HepG2 (cell line): ENCODE data around the gene MPV17L. TPM values are rescaled to one million over a fixed set of nuclear protein-coding genes. Genes with fewer than 3 reads are reported as not detected.

Experiments used
- ATAC-seq: fragments of 200-7000 bp; cut with Tn5 transposase; 3 replicates; pipeline ENCODE4 v1.9.1; 2020; ENCODE audit warnings: mild to moderate bottlenecking, moderate library complexity
- BruUV-seq: library from RNA; stranded (reverse); fragments of 400-500 nt; replicated peaks from 2 replicates; lab custom pipeline; 2021; lab: Mats Ljungman, UMichigan
- CTCF ChIA-PET: fragments of 300-600 bp; formaldehyde crosslinking; extraction: SDS; loops from one replicate; lab custom pipeline; 2021; ENCODE audit warnings: low total read pairs, inconsistent platforms, low intra/inter-chr PET ratio; lab: Yijun Ruan, JAX
- POLR2A ChIA-PET: fragments of 350-600 bp; sonication (Branson Sonifier 250); formaldehyde crosslinking; loops from one replicate; lab custom pipeline; 2020; ENCODE audit warnings: antibody characterized with exemption, inconsistent platforms; lab: Yijun Ruan, JAX
- DNase-seq: peaks from one replicate; pipeline ENCODE4 v3.0.0-alpha.2; 2015; ENCODE audit warnings: low spot score
- FAIRE-seq: peaks from 3 replicates; lab custom pipeline; 2011; peaks lifted over from hg19 to GRCh38; lab: Jason Lieb, UNC
- H2AFZ ChIP-seq: one replicate; pipeline ENCODE4 v1.6.1; 2011; ENCODE audit warnings: low read length, inconsistent platforms
- H3K27ac ChIP-seq: fragments of 300-600 bp; 3 replicates; pipeline ENCODE4 v1.8.0; 2011; ENCODE audit warnings: mixed run types, mild to moderate bottlenecking, mixed read lengths, low read length, inconsistent platforms; ENCODE audit not compliant: insufficient read depth; ENCODE audit errors: extremely low read length
- H3K27me3 ChIP-seq, 2 experiments: fragments of 200-600 bp in 1 of 2; 2 replicates in 1 of 2; 3 replicates in 1 of 2; pipeline versions ENCODE4 v1.6.0 to v1.8.0; 2011; ENCODE audit warnings: low read length in 2 of 2, mild to moderate bottlenecking in 2 of 2, moderate library complexity in 2 of 2, inconsistent platforms in 1 of 2; ENCODE audit not compliant: insufficient read depth in 2 of 2, control insufficient read depth in 1 of 2
- H3K36me3 ChIP-seq, 2 experiments: fragments of 200-600 bp in 1 of 2; replicated peaks in 1 of 2; 2 replicates in 1 of 2; 3 replicates in 1 of 2; pipeline versions ENCODE4 v1.5.1 to v1.8.0; 2011; ENCODE audit warnings: low read length in 2 of 2, inconsistent platforms in 1 of 2; ENCODE audit not compliant: insufficient read depth in 2 of 2, control insufficient read depth in 1 of 2
- H3K4me1 ChIP-seq: 2 replicates; pipeline ENCODE4 v1.5.1; 2012; ENCODE audit warnings: low read length, inconsistent platforms; ENCODE audit not compliant: insufficient read depth
- H3K4me2 ChIP-seq: 2 replicates; pipeline ENCODE4 v1.6.0; 2011; ENCODE audit warnings: low read depth, low read length, inconsistent platforms
- H3K4me3 ChIP-seq, 3 experiments: fragments of 200-600 bp in 1 of 3; sonication (generic), shearing (Covaris generic) in 1 of 3; replicated peaks in 1 of 3; 2 replicates each; pipeline ENCODE4 v1.5.1; 2011 to 2016; ENCODE audit warnings: low read length in 3 of 3, inconsistent platforms in 2 of 3, low read depth in 2 of 3, mild to moderate bottlenecking in 2 of 3, control low read depth in 1 of 3, mixed read lengths in 1 of 3; ENCODE audit not compliant: insufficient read depth in 1 of 3
- H3K79me2 ChIP-seq: one replicate; pipeline ENCODE4 v1.6.1; 2011; ENCODE audit warnings: low read length, inconsistent platforms; ENCODE audit not compliant: insufficient read depth
- H3K9ac ChIP-seq: 2 replicates; pipeline ENCODE4 v1.6.0; 2011; ENCODE audit warnings: mild to moderate bottlenecking, low read depth, low read length, inconsistent platforms; ENCODE audit not compliant: insufficient read depth
- H3K9me3 ChIP-seq: 2 replicates; pipeline ENCODE4 v1.5.1; 2012; ENCODE audit warnings: mild to moderate bottlenecking, low read length
- H4K20me1 ChIP-seq: 2 replicates; pipeline ENCODE4 v1.6.0; 2011; ENCODE audit warnings: inconsistent platforms, mild to moderate bottlenecking, low read length, moderate library complexity; ENCODE audit not compliant: insufficient read depth
- ARID5B ChIP-seq: IDR thresholded peaks from 2 replicates; pipeline ENCODE4 v1.4.0; 2020; ENCODE audit warnings: mild to moderate bottlenecking, missing genetic modification reagents
- DZIP1 ChIP-seq: sonication (generic); formaldehyde crosslinking; IDR thresholded peaks from 2 replicates; pipeline ENCODE4 v1.5.0; 2020; ENCODE audit warnings: mild to moderate bottlenecking, missing genetic modification reagents
- HNRNPL ChIP-seq: fragments of 200-400 bp; formaldehyde crosslinking; IDR thresholded peaks from 2 replicates; pipeline ENCODE4 v1.6.1; 2017; ENCODE audit warnings: mild to moderate bottlenecking, low read depth, low read length
- KLF13 ChIP-seq: sonication (generic); formaldehyde crosslinking; IDR thresholded peaks from 2 replicates; pipeline ENCODE4 v1.4.0; 2020; ENCODE audit warnings: mild to moderate bottlenecking, missing genetic modification reagents
- KLF9 ChIP-seq: IDR thresholded peaks from 2 replicates; pipeline ENCODE4 v1.6.1; 2016; ENCODE audit warnings: low read depth
- NRL ChIP-seq: sonication (generic); formaldehyde crosslinking; IDR thresholded peaks from 2 replicates; pipeline ENCODE4 v1.5.0; 2020; ENCODE audit warnings: missing genetic modification reagents, mild to moderate bottlenecking, moderate library complexity, borderline replicate concordance
- PLSCR1 ChIP-seq: sonication (generic); formaldehyde crosslinking; IDR thresholded peaks from 2 replicates; pipeline ENCODE4 v1.5.0; 2020; ENCODE audit warnings: missing genetic modification reagents, mild to moderate bottlenecking, borderline replicate concordance
- RBAK ChIP-seq: sonication (generic); formaldehyde crosslinking; IDR thresholded peaks from 2 replicates; pipeline ENCODE4 v1.5.1; 2020; ENCODE audit warnings: mild to moderate bottlenecking, missing genetic modification reagents
- TOPORS ChIP-seq: sonication (generic); formaldehyde crosslinking; IDR thresholded peaks from 2 replicates; pipeline ENCODE4 v1.8.0; 2023; ENCODE audit warnings: mild to moderate bottlenecking, missing genetic modification reagents
- ZBTB7B ChIP-seq: sonication (generic); formaldehyde crosslinking; IDR thresholded peaks from 2 replicates; pipeline ENCODE4 v1.4.0; 2020; ENCODE audit warnings: missing genetic modification reagents
- ZFP82 ChIP-seq: sonication (generic); formaldehyde crosslinking; IDR thresholded peaks from 2 replicates; pipeline ENCODE4 v1.5.1; 2020; ENCODE audit warnings: mild to moderate bottlenecking, missing genetic modification reagents, borderline replicate concordance
- ZMYM4 ChIP-seq: sonication (generic); formaldehyde crosslinking; IDR thresholded peaks from 2 replicates; pipeline ENCODE4 v1.8.1; 2023; ENCODE audit warnings: mild to moderate bottlenecking, missing genetic modification reagents
- ZNF260 ChIP-seq: sonication (generic); formaldehyde crosslinking; IDR thresholded peaks from 2 replicates; pipeline ENCODE4 v1.4.0; 2020; ENCODE audit warnings: missing genetic modification reagents, low read depth, mild to moderate bottlenecking, borderline replicate concordance
- ZNF546 ChIP-seq: sonication (generic); formaldehyde crosslinking; conservative IDR thresholded peaks from 2 replicates; pipeline ENCODE4 v1.8.1; 2023; ENCODE audit warnings: mild to moderate bottlenecking, missing genetic modification reagents
- ZNF558 ChIP-seq: sonication (generic); formaldehyde crosslinking; IDR thresholded peaks from 2 replicates; pipeline ENCODE4 v1.9.0; 2022; ENCODE audit warnings: mild to moderate bottlenecking, missing genetic modification reagents, borderline replicate concordance
- ZNF792 ChIP-seq: IDR thresholded peaks from 2 replicates; pipeline ENCODE4 v1.6.1; 2016
- ZNF816 ChIP-seq: sonication (generic); formaldehyde crosslinking; IDR thresholded peaks from 2 replicates; pipeline ENCODE4 v1.8.0; 2022; ENCODE audit warnings: missing genetic modification reagents, mild to moderate bottlenecking, borderline replicate concordance
- ZNF891 ChIP-seq: sonication (generic); formaldehyde crosslinking; IDR thresholded peaks from 2 replicates; pipeline ENCODE4 v1.5.0; 2020; ENCODE audit warnings: mild to moderate bottlenecking, missing genetic modification reagents
- WGBS: methylation state at CpG from one replicate; pipeline ENCODE4 v1.1.6; 2017; ENCODE audit warnings: low lambda C conversion rate; 5-methylcytosine and 5-hydroxymethylcytosine counted together
- in situ Hi-C: cut with HindIII; loops from 2 replicates; pipeline ENCODE4 v1.10.0; 2017; ENCODE audit warnings: low pct_unique_long_range_greater_than_20kb; ENCODE audit not compliant: extremely low pct_ligation_motif_present
- intact Hi-C: fragments of 100-400 bp; cut with micrococcal nuclease; formaldehyde crosslinking; loops from one replicate; pipeline ENCODE4 v1.10.0; 2022; ENCODE audit not compliant: unreplicated experiment
- polyA plus RNA-seq, 8 experiments: library from polyadenylated mRNA; depleted of rRNA in 3 of 8; stranded (reverse) in 7 of 8; unstranded in 1 of 8; fragments of >200 nt; fragmentation: Illumina TruSeq in 4 of 8; extraction: Trizol in 4 of 8; gene quantifications; 2 replicates each; pipeline versions ENCODE4 v1.2.1 to v1.2.3, GENCODE V29; 2011 to 2016; ENCODE audit warnings: low read depth in 4 of 8, missing spikeins in 1 of 8, mixed read lengths in 1 of 8; ENCODE audit not compliant: insufficient read depth in 1 of 8
- total RNA-seq, 5 experiments: library from RNA; depleted of rRNA; stranded (reverse); fragments of >200 nt; fragmentation: Illumina TruSeq; extraction: Trizol; gene quantifications; 2 replicates each; pipeline ENCODE4 v1.2.3, GENCODE V29; 2016; ENCODE audit warnings: low read depth in 1 of 5

Gene MPV17L
- total and polyA plus RNA-seq, 2 of the 13 experiments (the other 11 are each of a cell fraction or from before 2014, with no cell fraction given): 34.7 to 63.8 TPM

GRCh38 chr16:15426796-15427195 is 31.2 kb downstream of the MPV17L start:
- in situ Hi-C loops: loop anchor here (5.0 to 10.0 kb wide), 2 partner anchors 41 to 278 kb away; no protein-coding TSS in a partner anchor
- whole genome bisulfite sequencing: 53% methylated on average over 6 of the region's 6 CpGs
- Histone ChIP-seq H3K9me3 (no peaks in the 10 kb centered on the region), H3K9ac (no peak overlapping the region), H3K4me3 (no peak overlapping the region), H3K4me2 (no peak overlapping the region), H3K27me3 (0 out of 5 replicates have a peak, but pooled peaks cover 0 to 5% of the 10 kb centered on the region in 2 experiments), H3K4me1 (peaks cover 16% of the 10 kb centered on the region), H2AFZ (no peak overlapping the region), H3K79me2 (no peaks in the 10 kb centered on the region), H3K27ac (no peak overlapping the region), H4K20me1 (no peaks in the 10 kb centered on the region), H3K36me3 (no peaks in the 10 kb centered on the region)
- no TSS peak for BruUV-seq
- FAIRE-seq (no peak), ATAC-seq (no peak), DNase-seq (no peak)
- intact Hi-C loops: loop anchor here (1.0 to 2.0 kb wide), 3 partner anchors 41 to 278 kb away; no protein-coding TSS in a partner anchor
- ChIA-PET CTCF (interaction anchor here (1.5 to 3.1 kb wide), 4 partner anchors 40 to 277 kb away, joined by 4 to 29 read pairs (median 26); no protein-coding TSS in a partner anchor), POLR2A (interaction anchor here (1.5 kb wide), 1 partner anchor 124 kb away, joined by 3 read pairs; no protein-coding TSS in a partner anchor)
- TF ChIP-seq NRL (CRISPR knock-in tag): no peak
- TF ChIP-seq KLF9: no peak
- TF ChIP-seq ZNF891: no peak
- TF ChIP-seq ZFP82: no peak
- no peak for TF ChIP-seq ARID5B (CRISPR knock-in tag)
- TF ChIP-seq ZNF260: no peak
- TF ChIP-seq ZNF816 (CRISPR knock-in tag): no peak
- TF ChIP-seq ZNF792 (CRISPR knock-in tag): no peak
- no peak for TF ChIP-seq TOPORS (CRISPR knock-in tag)
- TF ChIP-seq KLF13 (CRISPR knock-in tag): no peak
- TF ChIP-seq ZBTB7B: no peak
- no peak for TF ChIP-seq RBAK (CRISPR knock-in tag)
- no peak for TF ChIP-seq ZMYM4
- TF ChIP-seq ZNF546 (CRISPR knock-in tag): no peak
- TF ChIP-seq HNRNPL: no peak
- no peak for TF ChIP-seq DZIP1 (CRISPR knock-in tag)
- TF ChIP-seq PLSCR1 (CRISPR knock-in tag): no peak
- no peak for TF ChIP-seq ZNF558 (CRISPR knock-in tag)
